OCI-LY3 (cell line): ENCODE data around the gene RASSF1.

Source experiments
- EZH2phosphoT487 ChIP-seq: fragments of 200-600 bp; shearing (Covaris generic); IDR thresholded peaks from 2 replicates; pipeline ENCODE4 v1.6.1; 2018; ENCODE audit warnings: antibody characterized with exemption, mixed run types, low read depth
- TF ChIP-seq, protein P1 (sequence below): fragments of 200-600, 300-600 bp; sonication (generic); IDR thresholded peaks from 2 replicates; pipeline ENCODE4 v1.5.1; 2014; ENCODE audit warnings: antibody characterized with exemption, low read length, low read depth

DNA sequence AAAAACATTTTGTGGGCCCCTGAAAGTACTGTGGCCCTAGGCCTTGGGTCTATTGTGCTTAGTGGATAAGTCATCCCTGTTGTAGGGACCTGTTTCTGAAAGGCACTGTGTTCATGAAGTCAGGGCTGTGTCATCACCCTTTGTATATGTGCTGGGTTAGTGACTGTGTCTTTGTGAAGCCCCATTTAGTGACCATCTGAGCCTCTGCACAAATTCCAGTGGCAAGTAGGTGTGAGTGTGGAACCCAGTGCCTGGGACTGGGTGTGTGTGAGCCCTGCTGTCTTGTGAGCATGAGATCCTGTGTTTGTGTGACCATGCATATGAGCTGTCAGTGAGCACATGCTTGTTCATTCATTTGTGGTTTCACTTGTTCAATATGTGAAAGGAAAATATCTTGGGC is 36.0 kb downstream of the RASSF1 start:
- TF ChIP-seq, protein P1, sequence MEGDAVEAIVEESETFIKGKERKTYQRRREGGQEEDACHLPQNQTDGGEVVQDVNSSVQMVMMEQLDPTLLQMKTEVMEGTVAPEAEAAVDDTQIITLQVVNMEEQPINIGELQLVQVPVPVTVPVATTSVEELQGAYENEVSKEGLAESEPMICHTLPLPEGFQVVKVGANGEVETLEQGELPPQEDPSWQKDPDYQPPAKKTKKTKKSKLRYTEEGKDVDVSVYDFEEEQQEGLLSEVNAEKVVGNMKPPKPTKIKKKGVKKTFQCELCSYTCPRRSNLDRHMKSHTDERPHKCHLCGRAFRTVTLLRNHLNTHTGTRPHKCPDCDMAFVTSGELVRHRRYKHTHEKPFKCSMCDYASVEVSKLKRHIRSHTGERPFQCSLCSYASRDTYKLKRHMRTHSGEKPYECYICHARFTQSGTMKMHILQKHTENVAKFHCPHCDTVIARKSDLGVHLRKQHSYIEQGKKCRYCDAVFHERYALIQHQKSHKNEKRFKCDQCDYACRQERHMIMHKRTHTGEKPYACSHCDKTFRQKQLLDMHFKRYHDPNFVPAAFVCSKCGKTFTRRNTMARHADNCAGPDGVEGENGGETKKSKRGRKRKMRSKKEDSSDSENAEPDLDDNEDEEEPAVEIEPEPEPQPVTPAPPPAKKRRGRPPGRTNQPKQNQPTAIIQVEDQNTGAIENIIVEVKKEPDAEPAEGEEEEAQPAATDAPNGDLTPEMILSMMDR, result no peak
- no peak for TF ChIP-seq EZH2phosphoT487
